HCT116 (cell line): ENCODE measurements around the gene TMEM156. TPM values are rescaled to one million over a fixed set of nuclear protein-coding genes. Genes with fewer than 3 reads are reported as not detected.

Experiments
- ATAC-seq: fragments of 200-7000 bp; cut with Tn5 transposase; 2 replicates; pipeline ENCODE4 v1.9.1; 2020; ENCODE audit warnings: mild to moderate bottlenecking, moderate library complexity
- BruUV-seq: library from RNA; stranded (reverse); fragments of 400-500 nt; replicated peaks from 2 replicates; lab custom pipeline; 2021; lab: Mats Ljungman, UMichigan
- CTCF ChIA-PET: fragments of 300-600 bp; sonication (Branson Sonifier 250); formaldehyde crosslinking; loops from one replicate; lab custom pipeline; 2021; ENCODE audit warnings: antibody characterized with exemption; lab: Charles Lee
- POLR2A ChIA-PET: fragments of 300-600, 350-600 bp; sonication (Branson Sonifier 250); formaldehyde crosslinking; loops from one replicate; lab custom pipeline; 2021; ENCODE audit warnings: antibody characterized with exemption; lab: Charles Lee
- RAD21 ChIA-PET, 2 experiments: fragments of 300-600 bp; sonication (Branson Sonifier 250); formaldehyde crosslinking; loops; one replicate each; lab custom pipeline; 2023; ENCODE audit warnings: low total read pairs in 2 of 2; ENCODE audit not compliant: uncharacterized antibody in 2 of 2, unreplicated experiment in 2 of 2, low non-redundant PET in 1 of 2; lab: Charles Lee
- DNase-seq: peaks from one replicate; pipeline ENCODE4 v3.0.0-alpha.2; 2010; ENCODE audit warnings: low read depth, low spot score
- H2AFZ ChIP-seq: fragments of 200-600 bp; shearing (Covaris generic), sonication (generic); 2 replicates; pipeline ENCODE4 v1.6.1; 2017; ENCODE audit warnings: low read depth, mixed run types, mixed read lengths, antibody characterized with exemption, low read length; ENCODE audit not compliant: poor library complexity, severe bottlenecking
- H3K27ac ChIP-seq: 2 replicates; pipeline ENCODE4 v1.5.1; 2012; ENCODE audit warnings: low read depth, low read length
- H3K27me3 ChIP-seq: fragments of 200-600 bp; sonication (generic); 2 replicates; pipeline ENCODE4 v1.6.1; 2016; ENCODE audit warnings: mixed run types, low read length, mixed read lengths; ENCODE audit not compliant: insufficient read depth
- H3K36me3 ChIP-seq, 2 experiments: fragments of 200-500 bp in 1 of 2; fragments of 200-600 bp in 1 of 2; sonication (Bioruptor generic) in 1 of 2; sonication (generic) in 1 of 2; 2 replicates each; pipeline versions ENCODE4 v1.5.1 to v1.6.1; 2014 to 2016; ENCODE audit warnings: low read length in 2 of 2, inconsistent platforms in 1 of 2, mixed read lengths in 1 of 2, mixed run types in 1 of 2; ENCODE audit not compliant: insufficient read depth in 2 of 2, control insufficient read depth in 1 of 2
- H3K4me1 ChIP-seq, 2 experiments: fragments of 200-600 bp in 1 of 2; sonication (generic) in 1 of 2; 2 replicates each; pipeline versions ENCODE4 v1.5.1 to v1.6.1; 2012 to 2017; ENCODE audit warnings: low read length in 2 of 2, inconsistent platforms in 1 of 2, mild to moderate bottlenecking in 1 of 2, mixed read lengths in 1 of 2, mixed run types in 1 of 2, moderate library complexity in 1 of 2; ENCODE audit not compliant: insufficient read depth in 2 of 2, control insufficient read depth in 1 of 2
- H3K4me2 ChIP-seq: fragments of 200-600 bp; sonication (generic); 2 replicates; pipeline ENCODE4 v1.6.1; 2017; ENCODE audit warnings: mixed run types, low read length, mixed read lengths
- H3K4me3 ChIP-seq, 2 experiments: fragments of 200-600 bp in 1 of 2; sonication (generic) in 1 of 2; replicated peaks in 1 of 2; 2 replicates each; pipeline ENCODE4 v1.5.1; 2011 to 2016; ENCODE audit warnings: low read length in 2 of 2, control low read depth in 1 of 2, low read depth in 1 of 2, mild to moderate bottlenecking in 1 of 2, mixed read lengths in 1 of 2, mixed run types in 1 of 2
- H3K79me2 ChIP-seq: fragments of 200-600 bp; sonication (generic); 2 replicates; pipeline ENCODE4 v1.6.1; 2017; ENCODE audit warnings: mild to moderate bottlenecking, mixed run types, low read length, moderate library complexity, mixed read lengths; ENCODE audit not compliant: insufficient read depth
- H3K9ac ChIP-seq: fragments of 200-600 bp; sonication (generic); 2 replicates; pipeline ENCODE4 v1.6.1; 2016; ENCODE audit warnings: low read length, mixed read lengths
- H3K9me2 ChIP-seq: fragments of 200-600 bp; sonication (generic), shearing (Covaris generic); 2 replicates; pipeline ENCODE4 v1.6.1; 2017; ENCODE audit warnings: mixed run types, mild to moderate bottlenecking, moderate library complexity; ENCODE audit not compliant: insufficient read depth
- H3K9me3 ChIP-seq, 2 experiments: fragments of 200-500 bp in 1 of 2; fragments of 200-600 bp in 1 of 2; sonication (Bioruptor generic) in 1 of 2; sonication (generic) in 1 of 2; 2 replicates each; pipeline ENCODE4 v1.6.1; 2014 to 2017; ENCODE audit warnings: low read length in 2 of 2, mixed read lengths in 2 of 2, inconsistent platforms in 1 of 2, low read depth in 1 of 2, mild to moderate bottlenecking in 1 of 2, mixed run types in 1 of 2, moderate library complexity in 1 of 2; ENCODE audit not compliant: control insufficient read depth in 1 of 2, insufficient read depth in 1 of 2
- H4K20me1 ChIP-seq: fragments of 200-600 bp; sonication (generic), shearing (Covaris generic); 2 replicates; pipeline ENCODE4 v1.6.1; 2017; ENCODE audit warnings: mixed run types, mild to moderate bottlenecking, moderate library complexity; ENCODE audit not compliant: insufficient read depth
- EGR1 ChIP-seq: IDR thresholded peaks from 2 replicates; pipeline ENCODE4 v1.6.1; 2012; ENCODE audit warnings: low read depth
- ELF1 ChIP-seq: IDR thresholded peaks from 2 replicates; pipeline ENCODE4 v1.6.1; 2012; ENCODE audit warnings: low read depth, borderline replicate concordance
- EZH2phosphoT487 ChIP-seq: fragments of 200-600 bp; IDR thresholded peaks from 2 replicates; pipeline ENCODE4 v1.6.1; 2018; ENCODE audit warnings: antibody characterized with exemption, borderline replicate concordance
- MAX ChIP-seq: IDR thresholded peaks from 2 replicates; pipeline ENCODE4 v1.6.1; 2012
- REST ChIP-seq: IDR thresholded peaks from 2 replicates; pipeline ENCODE4 v1.6.1; 2012; ENCODE audit warnings: low read depth
- SP1 ChIP-seq: IDR thresholded peaks from 2 replicates; pipeline ENCODE4 v1.6.1; 2012; ENCODE audit warnings: low read depth
- SRF ChIP-seq: IDR thresholded peaks from 2 replicates; pipeline ENCODE4 v1.6.1; 2012; ENCODE audit warnings: low read depth
- TCF7L2 ChIP-seq: IDR thresholded peaks from 2 replicates; pipeline ENCODE4 v1.7.0; 2011; ENCODE audit warnings: borderline replicate concordance, inconsistent platforms; ENCODE audit not compliant: insufficient read depth, insufficient read length; ENCODE audit errors: extremely low read depth
- YY1 ChIP-seq: IDR thresholded peaks from 2 replicates; pipeline ENCODE4 v1.6.1; 2011; ENCODE audit warnings: low read length, low read depth, moderate library complexity, mild to moderate bottlenecking; ENCODE audit not compliant: insufficient replicate concordance; ENCODE audit errors: extremely low read depth
- ZBTB33 ChIP-seq: IDR thresholded peaks from 2 replicates; pipeline ENCODE4 v1.6.1; 2011; ENCODE audit warnings: mild to moderate bottlenecking, low read length, moderate library complexity; ENCODE audit not compliant: insufficient replicate concordance; ENCODE audit errors: extremely low read depth
- intact Hi-C: fragments of 100-400 bp; cut with micrococcal nuclease; formaldehyde crosslinking; loops from 2 replicates; pipeline ENCODE4 v1.10.0; 2022
- total RNA-seq: library from RNA; stranded (reverse); gene quantifications from one replicate; pipeline ENCODE4 v1.2.1, GENCODE V29; 2021; ENCODE audit not compliant: unreplicated experiment

TMEM156 gene
- total RNA-seq, 1 experiment from 2014 or later, result 0.22 TPM

- TF ChIP-seq ZBTB33 (no peak), ELF1 (no peak), TCF7L2 (no peak), SRF (no peak), MAX (no peak)
Measured at GRCh38 chr4:38987491-38987890, 44.7 kb downstream of the TMEM156 start (continued).

- POLR2A ChIA-PET, result interaction anchor here (0.7 kb wide), 1 partner anchor 8 kb away, joined by 3 read pairs; no protein-coding TSS in a partner anchor
- Histone ChIP-seq H3K4me2 (no peak overlapping the region), H3K9ac (no peak overlapping the region), H3K4me1 (peaks cover 9 to 18% of the 10 kb centered on the region in 2 experiments), H3K27me3 (no peaks in the 10 kb centered on the region), H3K79me2 (no peaks in the 10 kb centered on the region), H3K9me2 (no peaks in the 10 kb centered on the region), H3K9me3 (no peaks in the 10 kb centered on the region), H2AFZ (no peak overlapping the region), H3K36me3 (no peaks in the 10 kb centered on the region), H3K4me3 (no peak overlapping the region), H4K20me1 (no peaks in the 10 kb centered on the region), H3K27ac (no peak overlapping the region)
- DNase-seq (no peak), ATAC-seq (no peak)
- no TSS peak for BruUV-seq
- intact Hi-C loops, result no loop called here
- CTCF ChIA-PET, result interaction anchor here (1.0 kb wide), 1 partner anchor 125 kb away, joined by 3 read pairs; no protein-coding TSS in a partner anchor
- RAD21 ChIA-PET, result no interaction called here
- TF ChIP-seq YY1 (no peak), SP1 (no peak), EGR1 (no peak), EZH2phosphoT487 (no peak), REST (no peak)
- TF ChIP-seq, all 23 proteins: peak for 0
Measured at GRCh38 chr4:38985410-38986100, 46.7 kb downstream of the TMEM156 start.
